Activated CD8-positive, alpha-beta memory T cell treated with anti-CD3 and anti-CD28 coated beads for 4 hours (primary cell): ENCODE measurements around the gene RNF144B.

Experiments
- DNase-seq, 2 donors: peaks; one replicate each; pipeline ENCODE4 v3.0.0-alpha.2; 2020; ENCODE audit warnings: low read depth in 2 of 2

RNF144B gene

GRCh38 chr6:18485660-18486435 lies 98.7 kb downstream of the RNF144B start:
- DNase-seq: no peak

- no peak for DNase-seq
Measured at GRCh38 chr6:18488004-18488403, 100.9 kb downstream of the RNF144B start.

- no peak for DNase-seq
Measured at GRCh38 chr6:18488526-18489270, 101.5 kb downstream of the RNF144B start.

GRCh38 chr6:18489335-18489734 lies 102.2 kb downstream of the RNF144B start:
- no peak for DNase-seq

GRCh38 chr6:18491308-18492045 lies 104.3 kb downstream of the RNF144B start:
- no peak for DNase-seq

- no peak for DNase-seq
Measured at GRCh38 chr6:18492972-18493371, 105.8 kb downstream of the RNF144B start.

GRCh38 chr6:18493382-18493891 lies 106.3 kb downstream of the RNF144B start:
- no peak for DNase-seq

- DNase-seq: no peak
Measured at GRCh38 chr6:18493925-18494324, 106.8 kb downstream of the RNF144B start.

GRCh38 chr6:18495236-18495635 lies 108.1 kb downstream of the RNF144B start:
- DNase-seq: no peak

GRCh38 chr6:18496462-18496861 lies 109.3 kb downstream of the RNF144B start:
- DNase-seq: no peak

- DNase-seq: no peak
Measured at GRCh38 chr6:18497006-18497405, 109.9 kb downstream of the RNF144B start.

- no peak for DNase-seq
Measured at GRCh38 chr6:18498408-18498807, 111.3 kb downstream of the RNF144B start.

- DNase-seq: no peak
Measured at GRCh38 chr6:18500921-18501662, 113.9 kb downstream of the RNF144B start.

GRCh38 chr6:18501663-18502013 lies 114.5 kb downstream of the RNF144B start:
- DNase-seq: no peak

- DNase-seq: no peak
Measured at GRCh38 chr6:18503206-18503592, 116.0 kb downstream of the RNF144B start.

- no peak for DNase-seq
Measured at GRCh38 chr6:18503593-18504231, 116.6 kb downstream of the RNF144B start.

- DNase-seq: no peak
Measured at GRCh38 chr6:18504232-18504596, 117.1 kb downstream of the RNF144B start.

- no peak for DNase-seq
Measured at GRCh38 chr6:18506382-18507017, 119.3 kb downstream of the RNF144B start.

- DNase-seq: no peak
Measured at GRCh38 chr6:18507018-18507415, 119.9 kb downstream of the RNF144B start.

- DNase-seq: no peak
Measured at GRCh38 chr6:18507561-18507960, 120.4 kb downstream of the RNF144B start.
